Heart left ventricle (tissue), 13 donors: ENCODE measurements around the gene CDCA4.

Experiments
- CTCF ChIP-seq, 12 donors: fragments of 200-600 bp; sonication (generic) in 4 of 12; IDR thresholded peaks; one replicate each; pipeline versions ENCODE4 v1.5.0 to v1.8.0; 2018 to 2022; ENCODE audit warnings: antibody characterized with exemption in 12 of 12, mild to moderate bottlenecking in 5 of 12
- POLR2A ChIP-seq, 2 donors: fragments of 450-650 bp; IDR thresholded peaks; one replicate each; pipeline ENCODE4 v1.6.1; 2017; ENCODE audit warnings: antibody characterized with exemption in 2 of 2, mild to moderate bottlenecking in 2 of 2, moderate library complexity in 2 of 2
- donor health status: ischemic (EF 13 %, LVEDD 7.1; RV severe dilation, severe dysfunction).
- donor health status: DM: no; HTN: yes; CAD: no.
- donor health status: DM: no; HTN: no; CAD: no.
- donor health status: ischemic (EF 25% LVEDD 6.9; RV normal size, moderate dysfunction).
- donor health status: ischemic (EF 25% LVEDD 5.7; RV mildly dilated, moderate dysfunction).
- donor health status: ischemic (EF 35%, LVEDD 5.7; RV mildly dilated, moderate dysfunction).
- donor health status: nonischemic (EF 11% LVEDD 7.7; RV severe dilation, severe dysfunction).
- donor health status: DM: yes; HTN: yes; CAD: no.
- donor health status: PGD.
- donor health status: ischemic (EF 29% LVEDD 5.4; RV normal size, mild dysfunction).
- donor health status: nonischemic (EF 23%, LVEDD 6.1; RV moderate dilation, normal function).

DNA sequence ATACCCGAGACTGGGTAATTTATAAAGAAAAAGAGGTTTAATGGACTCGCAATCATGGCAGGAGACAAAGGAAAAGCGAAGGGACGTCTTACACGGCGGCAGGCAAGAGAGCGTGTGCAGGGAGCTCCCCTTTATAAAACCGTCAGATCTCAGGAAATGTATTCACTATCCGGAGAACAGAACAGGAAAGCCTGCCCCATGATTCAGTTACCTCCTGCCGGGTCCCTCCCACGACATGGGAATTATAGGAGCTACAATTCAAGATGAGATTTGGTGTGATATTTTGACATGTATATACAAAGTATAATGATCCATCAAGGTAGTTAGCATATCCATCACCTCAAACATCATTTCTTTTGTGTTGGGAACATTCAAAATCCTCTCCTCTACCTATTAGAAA, 2.3 kb upstream of the CDCA4 start:
- TF ChIP-seq POLR2A (IDR thresholded peaks at IDR 0.05) (no peak), CTCF (IDR thresholded peaks at IDR 0.05) (no peak)
